ENCODE results near the gene CAMTA1.

DNA sequence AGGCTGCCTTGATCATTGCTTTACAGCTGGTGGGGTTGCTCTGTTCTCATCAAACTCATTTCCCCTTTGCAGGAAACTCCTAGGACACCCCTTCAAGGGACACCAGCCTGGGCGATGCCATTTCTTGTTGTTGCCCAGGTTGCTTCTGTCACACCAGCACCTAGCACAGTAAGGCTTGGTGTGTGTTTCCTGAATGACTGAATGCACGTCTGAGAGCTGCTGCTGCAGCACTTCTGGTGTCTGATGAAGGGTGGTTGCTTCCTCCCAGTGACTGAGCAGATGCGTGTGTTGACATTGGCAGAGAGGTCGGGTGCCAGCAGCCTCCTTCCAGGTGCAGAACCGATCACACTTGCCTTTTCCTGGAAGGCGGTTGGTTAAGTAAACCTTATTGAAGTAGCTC is 477.4 kb downstream of the CAMTA1 start:
- TF ChIP-seq CTCF (optimal IDR thresholded peaks at IDR 0.05 in 1 of 3, IDR thresholded peaks at IDR 0.05 in 1 of 3, conservative IDR thresholded peaks at IDR 0.05 in 1 of 3; ENCODE audit: extremely low read depth in 1 of 3, insufficient read depth in 2 of 3, low read length in 3 of 3): no peak
- no peak for TF ChIP-seq EZH2 (IDR thresholded peaks at IDR 0.05; ENCODE audit: low read length)

All from keratinocyte (primary cell).